Measurements from ENCODE around the gene CCN6.

The CCN6 gene

DNA sequence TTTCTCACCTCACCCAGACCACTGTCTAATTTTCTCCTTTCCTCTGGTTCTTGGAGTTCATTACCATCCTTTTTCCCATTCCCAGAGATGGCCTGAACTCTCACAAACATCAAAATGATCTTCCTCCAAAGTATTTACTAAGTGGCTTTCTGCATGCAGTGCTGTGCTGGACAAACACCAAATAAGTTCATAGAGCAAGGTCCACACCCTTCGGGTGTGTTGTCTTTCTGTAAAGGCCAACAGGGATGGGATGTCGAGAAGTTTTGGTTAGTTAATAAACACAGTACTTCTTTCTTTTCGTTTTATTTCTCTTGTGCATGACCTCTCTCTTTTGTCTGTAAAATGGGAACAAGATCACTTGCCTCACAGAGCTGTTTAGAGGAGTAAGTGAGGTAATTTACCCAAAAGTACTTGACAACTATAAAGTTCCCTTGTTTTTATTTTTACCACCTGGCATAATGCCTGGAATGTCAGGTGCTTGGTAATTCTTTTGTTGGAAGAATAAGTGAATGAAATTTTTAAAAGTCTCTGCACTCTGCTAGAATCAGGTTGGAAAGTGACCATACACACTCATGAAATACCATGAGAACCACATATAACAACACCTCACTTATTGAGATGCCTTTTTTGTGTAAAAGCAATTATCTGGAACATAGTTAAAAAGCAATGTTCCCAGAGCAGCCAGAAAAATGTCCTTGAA lies 22.8 kb upstream of the CCN6 start:
- H3K27ac ChIP-seq: no peak overlapping the region
- TF ChIP-seq ZFX (IDR thresholded peaks at IDR 0.05): no peak
- TF ChIP-seq, protein P1, sequence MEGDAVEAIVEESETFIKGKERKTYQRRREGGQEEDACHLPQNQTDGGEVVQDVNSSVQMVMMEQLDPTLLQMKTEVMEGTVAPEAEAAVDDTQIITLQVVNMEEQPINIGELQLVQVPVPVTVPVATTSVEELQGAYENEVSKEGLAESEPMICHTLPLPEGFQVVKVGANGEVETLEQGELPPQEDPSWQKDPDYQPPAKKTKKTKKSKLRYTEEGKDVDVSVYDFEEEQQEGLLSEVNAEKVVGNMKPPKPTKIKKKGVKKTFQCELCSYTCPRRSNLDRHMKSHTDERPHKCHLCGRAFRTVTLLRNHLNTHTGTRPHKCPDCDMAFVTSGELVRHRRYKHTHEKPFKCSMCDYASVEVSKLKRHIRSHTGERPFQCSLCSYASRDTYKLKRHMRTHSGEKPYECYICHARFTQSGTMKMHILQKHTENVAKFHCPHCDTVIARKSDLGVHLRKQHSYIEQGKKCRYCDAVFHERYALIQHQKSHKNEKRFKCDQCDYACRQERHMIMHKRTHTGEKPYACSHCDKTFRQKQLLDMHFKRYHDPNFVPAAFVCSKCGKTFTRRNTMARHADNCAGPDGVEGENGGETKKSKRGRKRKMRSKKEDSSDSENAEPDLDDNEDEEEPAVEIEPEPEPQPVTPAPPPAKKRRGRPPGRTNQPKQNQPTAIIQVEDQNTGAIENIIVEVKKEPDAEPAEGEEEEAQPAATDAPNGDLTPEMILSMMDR (conservative IDR thresholded peaks at IDR 0.05): no peak

DNA sequence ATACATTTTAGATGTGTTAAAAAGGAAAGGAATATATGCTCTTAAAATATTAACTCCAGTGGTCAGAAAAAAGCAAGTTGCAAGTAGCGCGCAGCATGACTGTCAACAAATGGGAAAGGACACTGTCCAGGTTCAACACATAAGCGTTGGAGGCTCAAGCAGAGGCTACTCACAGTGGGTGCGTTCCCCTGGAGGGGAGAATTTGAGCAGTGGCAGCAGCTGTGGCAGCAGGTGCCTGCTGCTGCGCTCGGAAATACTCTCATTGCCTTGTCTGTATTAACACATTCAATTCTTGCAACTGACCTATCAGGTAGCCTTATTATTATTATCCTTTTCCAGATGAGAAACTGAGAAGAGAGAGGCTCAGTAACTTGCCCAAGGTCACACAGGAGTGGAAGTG lies 21.9 kb upstream of the CCN6 start:
- TF ChIP-seq ZFX (IDR thresholded peaks at IDR 0.05): no peak
- TF ChIP-seq, protein P1 (conservative IDR thresholded peaks at IDR 0.05): no peak
- H3K27ac ChIP-seq: no peak overlapping the region

DNA sequence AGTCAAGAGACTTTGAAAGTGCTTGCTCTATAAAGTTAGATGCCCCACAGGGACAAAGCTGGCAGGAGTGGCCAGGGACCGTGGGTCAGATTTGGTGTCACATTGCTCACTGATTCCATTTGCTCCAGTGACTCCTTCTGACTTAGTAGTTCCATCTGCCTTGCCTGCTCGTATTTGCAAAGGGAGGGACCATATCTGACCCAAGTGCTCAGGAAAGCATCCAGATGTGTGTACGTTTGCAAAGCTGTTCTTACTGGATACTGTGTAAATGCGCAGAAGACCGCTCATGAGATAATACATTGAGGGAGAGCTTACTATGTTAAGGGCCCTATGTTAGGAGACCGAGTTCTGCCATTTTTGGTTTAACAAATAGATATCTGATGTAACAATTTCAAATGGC lies 21.2 kb upstream of the CCN6 start:
- no peak overlapping the region for H3K27ac ChIP-seq
- TF ChIP-seq ZFX (IDR thresholded peaks at IDR 0.05): no peak
- TF ChIP-seq, protein P1 (conservative IDR thresholded peaks at IDR 0.05): no peak

DNA sequence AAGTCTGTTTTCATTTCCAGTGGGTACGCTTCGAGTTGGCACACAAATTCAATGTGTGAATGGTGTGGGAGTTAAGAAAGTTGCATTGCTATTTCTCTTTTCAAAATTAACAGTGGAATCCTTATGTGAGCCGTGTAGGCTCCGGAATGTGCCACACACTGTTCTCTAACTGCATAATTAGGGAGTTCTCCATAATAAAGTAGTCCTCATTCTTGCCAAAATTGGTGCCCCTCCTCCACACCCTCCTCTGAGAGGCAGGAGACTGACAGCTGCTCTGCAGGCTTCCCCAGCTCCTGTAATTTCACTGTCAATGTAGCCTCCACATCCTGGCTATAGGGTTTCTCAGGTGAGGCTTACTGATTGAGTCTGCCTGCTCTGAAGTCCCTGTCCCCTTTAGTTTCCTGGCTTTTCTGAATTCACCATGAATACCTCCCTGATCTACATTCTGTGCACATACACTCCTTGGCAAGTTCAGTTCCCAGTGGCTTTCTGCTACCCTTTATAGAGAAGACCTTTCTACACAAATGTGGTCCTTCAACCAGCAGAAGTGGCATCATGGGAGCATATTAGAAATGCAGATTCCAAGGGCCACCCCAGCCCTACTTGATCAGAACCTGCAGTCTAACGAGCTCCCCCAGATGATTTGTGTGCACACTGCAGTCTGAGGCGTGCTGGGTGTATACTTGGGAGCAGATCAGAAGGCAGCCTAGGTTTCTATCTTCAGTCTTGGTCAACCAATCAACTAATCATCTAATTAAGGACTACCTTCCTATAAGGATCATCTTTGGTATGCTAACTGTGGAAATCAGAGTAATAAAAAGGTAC lies 19.9 kb upstream of the CCN6 start:
- no peak overlapping the region for H3K27ac ChIP-seq
- TF ChIP-seq ZFX (IDR thresholded peaks at IDR 0.05): no peak
- TF ChIP-seq, protein P1 (conservative IDR thresholded peaks at IDR 0.05): no peak

DNA sequence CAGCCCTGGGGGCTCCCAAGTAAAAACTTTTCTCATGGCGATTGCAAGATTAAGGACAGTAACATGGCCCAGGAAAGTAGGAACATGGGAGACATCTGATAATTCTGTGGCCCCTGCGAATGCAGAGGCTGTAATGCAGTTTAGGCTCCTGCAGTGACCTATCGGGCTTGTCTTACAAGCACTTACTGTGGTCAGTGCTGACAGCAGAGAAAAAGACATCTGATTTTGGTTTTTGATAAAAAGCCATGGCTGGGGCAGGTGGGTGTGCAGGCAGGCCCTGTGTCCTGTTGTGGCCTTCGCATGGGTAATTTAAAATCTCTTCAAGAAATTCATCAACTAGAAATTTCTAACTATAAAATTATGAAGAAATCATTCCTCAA lies 19.3 kb upstream of the CCN6 start:
- H3K27ac ChIP-seq: no peak overlapping the region

DNA sequence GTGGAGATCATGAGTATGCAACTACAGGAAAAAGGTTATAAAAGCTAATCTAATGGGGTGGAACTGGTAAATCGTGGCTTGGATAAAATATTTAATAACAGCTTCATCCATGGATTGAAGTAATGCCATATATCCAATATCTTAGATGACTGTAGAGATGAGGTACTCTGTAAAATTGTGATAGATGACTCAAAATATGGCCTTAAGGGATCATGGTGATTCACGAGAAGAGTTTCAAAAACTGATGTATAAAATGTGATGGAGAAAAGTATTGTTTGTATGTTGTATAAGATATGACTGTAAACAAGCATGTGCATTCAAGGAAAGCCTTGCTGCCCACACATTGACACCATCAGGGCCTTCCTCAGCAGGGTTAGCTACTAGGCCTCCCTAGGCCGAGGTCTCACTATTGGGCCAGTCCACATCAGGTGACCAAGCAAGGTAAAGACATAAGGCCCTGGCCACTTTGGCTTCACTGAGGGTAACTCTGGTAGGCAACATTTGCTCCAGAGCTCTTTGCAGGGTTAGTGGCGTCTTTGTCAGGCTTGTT lies 17.7 kb upstream of the CCN6 start:
- H3K27ac ChIP-seq: no peak overlapping the region
- no peak for TF ChIP-seq ZFX (IDR thresholded peaks at IDR 0.05)
- TF ChIP-seq, protein P1 (conservative IDR thresholded peaks at IDR 0.05): no peak

More for the DNA sequence above, 19.3 kb upstream of the CCN6 start:
- TF ChIP-seq, protein P1 (conservative IDR thresholded peaks at IDR 0.05): no peak
- TF ChIP-seq ZFX (IDR thresholded peaks at IDR 0.05): no peak

DNA sequence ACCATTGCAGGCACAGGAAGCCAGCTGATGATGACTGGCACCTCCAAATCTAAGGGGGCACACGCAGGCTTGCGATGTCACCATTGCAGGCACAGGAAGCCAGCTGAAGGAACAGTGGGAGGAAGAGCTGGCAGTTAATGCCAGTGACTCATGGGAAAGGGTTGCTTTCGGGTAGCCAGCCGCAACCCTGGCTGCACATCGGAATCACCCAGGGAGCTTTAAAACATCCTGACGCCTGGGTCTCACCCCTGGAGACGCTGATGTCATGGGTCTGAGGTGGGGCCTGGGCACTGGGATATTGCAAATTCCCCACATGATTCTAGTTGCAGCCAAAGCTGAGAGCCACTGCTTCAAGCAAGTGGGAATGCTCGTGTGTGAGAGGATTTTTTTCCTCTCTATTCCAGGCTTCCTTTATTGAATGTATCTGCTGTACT lies 16.1 kb upstream of the CCN6 start:
- no peak for TF ChIP-seq ZFX (IDR thresholded peaks at IDR 0.05)
- TF ChIP-seq, protein P1 (conservative IDR thresholded peaks at IDR 0.05): no peak
- H3K27ac ChIP-seq: no peak overlapping the region
